ENCODE results near the gene LAMA5. TPM values are rescaled to one million over a fixed set of nuclear protein-coding genes. Genes with fewer than 3 reads are reported as not detected.
A peak's percentile ranks its signal among the peaks of the same experiment; 100 is the strongest.

The LAMA5 gene
- polyA plus RNA-seq, 1 of the 3 experiments (the other 2 are of a cell fraction) = 27.2 TPM

DNA sequence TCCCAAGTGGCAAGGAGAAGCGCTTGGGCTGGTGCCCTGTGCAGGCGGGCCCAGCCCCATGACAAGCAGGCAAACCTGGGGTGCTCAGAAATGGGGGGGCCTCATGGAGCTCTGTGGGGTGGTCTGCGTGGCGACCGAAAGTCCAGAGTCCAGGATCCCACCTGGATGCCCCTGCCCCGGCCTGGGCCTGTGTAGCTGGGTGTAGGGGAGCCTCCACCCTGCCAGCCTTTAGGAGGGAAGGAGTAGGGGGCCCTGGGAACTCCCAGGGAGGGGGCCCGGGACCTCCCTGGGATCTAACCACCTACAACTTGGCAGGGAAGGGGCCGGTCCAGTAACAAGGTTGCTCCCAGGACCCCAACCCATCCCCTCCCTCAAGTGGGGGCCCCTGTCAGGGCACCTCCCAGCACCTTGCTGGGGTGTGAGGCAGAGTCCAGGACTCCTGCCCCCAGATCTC lies 4.5 kb upstream of the LAMA5 start (continued):
- TF ChIP-seq, protein P1, sequence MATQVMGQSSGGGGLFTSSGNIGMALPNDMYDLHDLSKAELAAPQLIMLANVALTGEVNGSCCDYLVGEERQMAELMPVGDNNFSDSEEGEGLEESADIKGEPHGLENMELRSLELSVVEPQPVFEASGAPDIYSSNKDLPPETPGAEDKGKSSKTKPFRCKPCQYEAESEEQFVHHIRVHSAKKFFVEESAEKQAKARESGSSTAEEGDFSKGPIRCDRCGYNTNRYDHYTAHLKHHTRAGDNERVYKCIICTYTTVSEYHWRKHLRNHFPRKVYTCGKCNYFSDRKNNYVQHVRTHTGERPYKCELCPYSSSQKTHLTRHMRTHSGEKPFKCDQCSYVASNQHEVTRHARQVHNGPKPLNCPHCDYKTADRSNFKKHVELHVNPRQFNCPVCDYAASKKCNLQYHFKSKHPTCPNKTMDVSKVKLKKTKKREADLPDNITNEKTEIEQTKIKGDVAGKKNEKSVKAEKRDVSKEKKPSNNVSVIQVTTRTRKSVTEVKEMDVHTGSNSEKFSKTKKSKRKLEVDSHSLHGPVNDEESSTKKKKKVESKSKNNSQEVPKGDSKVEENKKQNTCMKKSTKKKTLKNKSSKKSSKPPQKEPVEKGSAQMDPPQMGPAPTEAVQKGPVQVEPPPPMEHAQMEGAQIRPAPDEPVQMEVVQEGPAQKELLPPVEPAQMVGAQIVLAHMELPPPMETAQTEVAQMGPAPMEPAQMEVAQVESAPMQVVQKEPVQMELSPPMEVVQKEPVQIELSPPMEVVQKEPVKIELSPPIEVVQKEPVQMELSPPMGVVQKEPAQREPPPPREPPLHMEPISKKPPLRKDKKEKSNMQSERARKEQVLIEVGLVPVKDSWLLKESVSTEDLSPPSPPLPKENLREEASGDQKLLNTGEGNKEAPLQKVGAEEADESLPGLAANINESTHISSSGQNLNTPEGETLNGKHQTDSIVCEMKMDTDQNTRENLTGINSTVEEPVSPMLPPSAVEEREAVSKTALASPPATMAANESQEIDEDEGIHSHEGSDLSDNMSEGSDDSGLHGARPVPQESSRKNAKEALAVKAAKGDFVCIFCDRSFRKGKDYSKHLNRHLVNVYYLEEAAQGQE (IDR thresholded peaks at IDR 0.05; ENCODE audit: low read depth, low read length) = no peak
- TF ChIP-seq RFX5 (IDR thresholded peaks at IDR 0.05; ENCODE audit: low read length) = no peak
- TF ChIP-seq RCOR1 (IDR thresholded peaks at IDR 0.05; ENCODE audit: low read length) = no peak
- no peak for TF ChIP-seq FOSL2 (IDR thresholded peaks at IDR 0.05; ENCODE audit: borderline replicate concordance, low read depth)
- TF ChIP-seq NRF1 (IDR thresholded peaks at IDR 0.05; ENCODE audit: low read depth, low read length) = no peak

DNA sequence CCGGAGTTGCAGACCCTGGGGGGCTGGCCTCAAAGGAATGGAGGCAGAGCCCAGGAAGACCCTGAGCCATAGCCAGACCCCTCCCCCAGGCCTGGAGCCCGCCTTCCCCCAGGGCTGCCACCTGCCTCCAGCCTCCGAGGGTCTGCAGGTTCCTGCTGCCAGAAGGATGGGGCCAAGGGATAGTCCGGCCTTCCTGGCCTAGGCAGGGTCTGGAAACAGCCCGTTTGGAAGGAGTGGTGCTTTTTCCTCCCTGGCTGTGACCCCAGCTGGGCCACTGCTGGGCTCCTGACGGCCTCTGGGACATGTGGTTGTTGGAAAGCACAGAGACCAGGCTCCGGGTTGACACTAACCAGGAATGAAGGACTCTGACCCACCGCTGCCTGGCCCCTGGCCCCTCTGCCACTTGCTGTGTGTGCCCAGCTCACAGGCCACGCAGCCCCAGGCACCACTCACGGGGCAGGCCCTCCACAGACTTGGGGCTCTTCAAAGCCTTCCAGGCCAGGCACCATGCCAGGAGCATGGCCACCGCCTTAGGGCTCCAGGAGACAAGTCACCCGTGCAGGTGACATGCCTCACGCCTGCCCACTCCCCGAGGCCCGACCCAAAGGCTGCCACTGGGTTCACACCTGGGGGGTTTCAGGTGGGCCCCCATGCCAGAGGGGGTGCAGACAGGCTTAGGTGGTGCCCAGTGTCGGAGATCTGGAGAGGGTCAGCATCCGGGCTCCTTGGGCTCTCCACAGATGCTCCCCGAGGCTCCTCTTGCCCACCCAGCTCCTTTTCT lies 3.9 kb upstream of the LAMA5 start:
- Histone ChIP-seq H3K9ac (no peak overlapping the region), H3K4me2 (peak overlapping the region; percentile 84; the same call in 1 of the 2 replicates), H3K36me3 (replicated peaks in 1 of 2; ENCODE audit: control insufficient read depth in 1 of 2, insufficient read depth in 2 of 2, low read length in 1 of 2) (no peaks in the 10 kb centered on the region), H3K9me3 (no peaks in the 10 kb centered on the region), H3K27ac (ENCODE audit: low read depth in 2 of 2, low read length in 1 of 2) (peak overlapping the region; percentile 41 to 93; a peak in 3 of 4 replicates), H3K27me3 (ENCODE audit: insufficient read depth) (no peaks in the 10 kb centered on the region), H2AFZ (ENCODE audit: low read depth) (no peak overlapping the region), H3K9me2 (no peaks in the 10 kb centered on the region), H4K20me1 (ENCODE audit: insufficient read depth) (no peaks in the 10 kb centered on the region; the same call in 1 of the 2 replicates), H3K79me2 (ENCODE audit: insufficient read depth) (peaks cover 4% of the 10 kb centered on the region; the same call in 1 of the 2 replicates), H3K4me3 (ENCODE audit: low read depth in 2 of 2, low read length in 1 of 2) (no peak overlapping the region), H3K4me1 (ENCODE audit: control insufficient read depth in 1 of 2, insufficient read depth in 2 of 2, low read depth in 1 of 2, low read length in 1 of 2) (peaks cover 33 to 68% of the 10 kb centered on the region in 2 experiments; a peak in 3 of 4 replicates), H3F3A (replicated peaks; ENCODE audit: insufficient read depth) (peaks cover 10% of the 10 kb centered on the region)
- DNase-seq = no peak
- TF ChIP-seq, protein P2, sequence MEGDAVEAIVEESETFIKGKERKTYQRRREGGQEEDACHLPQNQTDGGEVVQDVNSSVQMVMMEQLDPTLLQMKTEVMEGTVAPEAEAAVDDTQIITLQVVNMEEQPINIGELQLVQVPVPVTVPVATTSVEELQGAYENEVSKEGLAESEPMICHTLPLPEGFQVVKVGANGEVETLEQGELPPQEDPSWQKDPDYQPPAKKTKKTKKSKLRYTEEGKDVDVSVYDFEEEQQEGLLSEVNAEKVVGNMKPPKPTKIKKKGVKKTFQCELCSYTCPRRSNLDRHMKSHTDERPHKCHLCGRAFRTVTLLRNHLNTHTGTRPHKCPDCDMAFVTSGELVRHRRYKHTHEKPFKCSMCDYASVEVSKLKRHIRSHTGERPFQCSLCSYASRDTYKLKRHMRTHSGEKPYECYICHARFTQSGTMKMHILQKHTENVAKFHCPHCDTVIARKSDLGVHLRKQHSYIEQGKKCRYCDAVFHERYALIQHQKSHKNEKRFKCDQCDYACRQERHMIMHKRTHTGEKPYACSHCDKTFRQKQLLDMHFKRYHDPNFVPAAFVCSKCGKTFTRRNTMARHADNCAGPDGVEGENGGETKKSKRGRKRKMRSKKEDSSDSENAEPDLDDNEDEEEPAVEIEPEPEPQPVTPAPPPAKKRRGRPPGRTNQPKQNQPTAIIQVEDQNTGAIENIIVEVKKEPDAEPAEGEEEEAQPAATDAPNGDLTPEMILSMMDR (IDR thresholded peaks at IDR 0.05) = no peak
- no peak for TF ChIP-seq TAF1 (IDR thresholded peaks at IDR 0.05; ENCODE audit: borderline replicate concordance, low read depth, low read length)
- ChIA-PET POLR2A (interaction anchor here (1.0 kb wide), 1 partner anchor 15 kb away, joined by 5 read pairs; no protein-coding TSS in a partner anchor), CTCF (interaction anchor here (3.8 to 12.0 kb wide), 3 partner anchors 10 to 69 kb away, joined by 13 to 127 read pairs (median 25); partner anchors contain the start of gene ADRM1)
- 60% methylated on average over 1 of the region's 18 CpGs for WGBS (ENCODE audit: low lambda C conversion rate)
